H9 (cell line): ENCODE data around the gene CORO7. TPM values are rescaled to one million over a fixed set of nuclear protein-coding genes. Genes with fewer than 3 reads are reported as not detected.

Experiments used
- DNase-seq: peaks from one replicate; pipeline ENCODE4 v3.0.0-alpha.2; 2017
- H2AFZ ChIP-seq: one replicate; pipeline ENCODE4 v1.6.1; 2013; ENCODE audit warnings: mild to moderate bottlenecking, low read length, control low read depth, moderate library complexity
- H2AK5ac ChIP-seq: 2 replicates; pipeline ENCODE4 v1.6.1; 2013; ENCODE audit warnings: low read length, control low read depth, mixed read lengths; ENCODE audit not compliant: insufficient read length
- H2BK120ac ChIP-seq: one replicate; pipeline ENCODE4 v1.6.1; 2013; ENCODE audit warnings: low read depth, mild to moderate bottlenecking, low read length, control low read depth, inconsistent platforms; ENCODE audit not compliant: poor library complexity, severe bottlenecking
- H2BK12ac ChIP-seq: 2 replicates; pipeline ENCODE4 v1.6.1; 2013; ENCODE audit warnings: low read length, control low read depth, mixed read lengths, low read depth; ENCODE audit not compliant: insufficient read length
- H2BK15ac ChIP-seq: 2 replicates; pipeline ENCODE4 v1.6.1; 2013; ENCODE audit warnings: low read depth, low read length, control low read depth
- H2BK20ac ChIP-seq: one replicate; pipeline ENCODE4 v1.6.1; 2013; ENCODE audit warnings: low read depth, mild to moderate bottlenecking, low read length, control low read depth, inconsistent platforms; ENCODE audit not compliant: poor library complexity, severe bottlenecking
- H2BK5ac ChIP-seq: 2 replicates; pipeline ENCODE4 v1.6.1; 2013; ENCODE audit warnings: low read length, control low read depth, mixed read lengths; ENCODE audit not compliant: insufficient read length
- H3K14ac ChIP-seq: 2 replicates; pipeline ENCODE4 v1.6.1; 2013; ENCODE audit warnings: low read length, control low read depth; ENCODE audit not compliant: insufficient read depth
- H3K18ac ChIP-seq: 2 replicates; pipeline ENCODE4 v1.6.1; 2013; ENCODE audit warnings: low read depth, mild to moderate bottlenecking, mixed read lengths, low read length, control low read depth; ENCODE audit not compliant: insufficient read length
- H3K23ac ChIP-seq: 2 replicates; pipeline ENCODE4 v1.6.1; 2013; ENCODE audit warnings: low read length, control low read depth, mixed read lengths, low read depth; ENCODE audit not compliant: insufficient read length
- H3K23me2 ChIP-seq: 2 replicates; pipeline ENCODE4 v1.6.1; 2013; ENCODE audit warnings: low read depth, mild to moderate bottlenecking, mixed read lengths, low read length, control low read depth; ENCODE audit not compliant: insufficient read length, poor library complexity, severe bottlenecking
- H3K27ac ChIP-seq: 2 replicates; pipeline ENCODE4 v1.5.1; 2013; ENCODE audit warnings: low read length, control low read depth, mixed read lengths, low read depth; ENCODE audit not compliant: insufficient read length
- H3K27me3 ChIP-seq: 2 replicates; pipeline ENCODE4 v1.6.1; 2013; ENCODE audit warnings: low read length, control low read depth, inconsistent platforms; ENCODE audit not compliant: insufficient read depth
- H3K4ac ChIP-seq: 2 replicates; pipeline ENCODE4 v1.6.1; 2013; ENCODE audit warnings: low read depth, mild to moderate bottlenecking, control low read depth, inconsistent platforms, low read length, moderate library complexity
- H3K4me1 ChIP-seq: 2 replicates; pipeline ENCODE4 v1.6.1; 2013; ENCODE audit warnings: low read length, control low read depth, inconsistent platforms; ENCODE audit not compliant: insufficient read depth
- H3K4me2 ChIP-seq: 2 replicates; pipeline ENCODE4 v1.6.1; 2013; ENCODE audit warnings: low read length, control low read depth, mixed read lengths; ENCODE audit not compliant: insufficient read length, insufficient read depth
- H3K56ac ChIP-seq: 2 replicates; pipeline ENCODE4 v1.6.1; 2013; ENCODE audit warnings: low read depth, mild to moderate bottlenecking, mixed read lengths, low read length, control low read depth; ENCODE audit not compliant: insufficient read length
- H3K79me1 ChIP-seq: 2 replicates; pipeline ENCODE4 v1.6.1; 2013; ENCODE audit warnings: low read depth, mild to moderate bottlenecking, moderate library complexity, low read length, control low read depth, inconsistent platforms; ENCODE audit not compliant: insufficient read depth, poor library complexity, severe bottlenecking
- H3K79me2 ChIP-seq: 2 replicates; pipeline ENCODE4 v1.6.1; 2013; ENCODE audit warnings: low read length, control low read depth, inconsistent platforms; ENCODE audit not compliant: insufficient read depth
- H3K9ac ChIP-seq: 2 replicates; pipeline ENCODE4 v1.6.1; 2013; ENCODE audit warnings: low read length, control low read depth, mixed read lengths; ENCODE audit not compliant: insufficient read length; ENCODE audit errors: extremely low read depth
- H3K9me3 ChIP-seq: one replicate; pipeline ENCODE4 v1.6.1; 2013; ENCODE audit warnings: low read depth, low read length, inconsistent platforms; ENCODE audit not compliant: control insufficient read depth
- H3T11ph ChIP-seq: one replicate; pipeline ENCODE4 v1.6.1; 2013; ENCODE audit warnings: mild to moderate bottlenecking, low read length, control low read depth, inconsistent platforms
- H4K20me1 ChIP-seq: one replicate; pipeline ENCODE4 v1.6.1; 2013; ENCODE audit not compliant: control insufficient read depth, insufficient read length, insufficient read depth
- H4K5ac ChIP-seq: 2 replicates; pipeline ENCODE4 v1.6.1; 2013; ENCODE audit warnings: low read depth, mild to moderate bottlenecking, mixed read lengths, low read length, control low read depth; ENCODE audit not compliant: insufficient read length
- H4K8ac ChIP-seq: replicated peaks from 2 replicates; pipeline ENCODE4 v1.6.1; 2013; ENCODE audit warnings: low read length, control low read depth, mixed read lengths, low read depth; ENCODE audit not compliant: insufficient read length
- H4K91ac ChIP-seq: 2 replicates; pipeline ENCODE4 v1.6.1; 2013; ENCODE audit warnings: low read depth, mild to moderate bottlenecking, moderate library complexity, mixed read lengths, low read length, control low read depth; ENCODE audit not compliant: insufficient read length
- H3K27ac Mint-ChIP-seq, 3 experiments: 2 replicates in 2 of 3; 3 replicates in 1 of 3; pipeline ENCODE4 v1.8.0; 2020 to 2021; ENCODE audit warnings: mixed read lengths in 3 of 3, mild to moderate bottlenecking in 1 of 3, moderate library complexity in 1 of 3
- H3K27me3 Mint-ChIP-seq: 2 replicates; pipeline ENCODE4 v1.8.0; 2021; ENCODE audit warnings: low read depth, mild to moderate bottlenecking, moderate library complexity, mixed read lengths
- H3K36me3 Mint-ChIP-seq, 3 experiments: 2 replicates in 2 of 3; 3 replicates in 1 of 3; pipeline ENCODE4 v1.8.0; 2020 to 2021; ENCODE audit warnings: low read depth in 3 of 3, mixed read lengths in 3 of 3; ENCODE audit not compliant: insufficient read depth in 1 of 3
- H3K4me1 Mint-ChIP-seq, 2 experiments: 2 replicates each; pipeline ENCODE4 v1.8.0; 2020; ENCODE audit warnings: mixed read lengths in 2 of 2
- H3K4me3 Mint-ChIP-seq, 2 experiments: 2 replicates in 1 of 2; 3 replicates in 1 of 2; pipeline ENCODE4 v1.8.0; 2020 to 2021; ENCODE audit warnings: mild to moderate bottlenecking in 2 of 2, mixed read lengths in 2 of 2, moderate library complexity in 1 of 2
- H3K9me3 Mint-ChIP-seq, 2 experiments: 2 replicates in 1 of 2; 3 replicates in 1 of 2; pipeline ENCODE4 v1.8.0; 2020; ENCODE audit warnings: mild to moderate bottlenecking in 2 of 2, mixed read lengths in 2 of 2, moderate library complexity in 1 of 2
- CTCF ChIP-seq: fragments of 200-600 bp; sonication (generic); conservative IDR thresholded peaks from 3 replicates; pipeline ENCODE4 v1.8.0; 2021; ENCODE audit warnings: antibody characterized with exemption, mild to moderate bottlenecking
- WGBS: extraction: QIAGEN DNeasy Blood & Tissue Kit; methylation state at CpG from one replicate; pipeline ENCODE4 v1.1.7; 2013; ENCODE audit warnings: missing lambda C conversion rate, low lambda C conversion rate, mixed read lengths; ENCODE audit not compliant: insufficient read length; ENCODE audit errors: extremely low coverage; 5-methylcytosine and 5-hydroxymethylcytosine counted together
- total RNA-seq: library from RNA; stranded (reverse); gene quantifications from 2 replicates; pipeline ENCODE4 v1.2.1, GENCODE V29; 2021

CORO7 gene
- total RNA-seq, 1 experiment from 2014 or later: 38.4 TPM

- Histone ChIP-seq H3K18ac (no peak overlapping the region), H2BK12ac (no peak overlapping the region), H3K9me3 (no peaks in the 10 kb centered on the region), H2BK15ac (no peak overlapping the region), H3K23ac (no peak overlapping the region), H2BK20ac (no peak overlapping the region), H2AFZ (no peak overlapping the region), H4K91ac (no peak overlapping the region), H3K27me3 (no peaks in the 10 kb centered on the region), H2BK5ac (no peak overlapping the region), H3K79me1 (no peaks in the 10 kb centered on the region), H4K20me1 (no peaks in the 10 kb centered on the region), H3T11ph (no peak overlapping the region), H3K79me2 (no peaks in the 10 kb centered on the region), H3K56ac (no peak overlapping the region), H3K14ac (no peak overlapping the region; the same call in 1 of the 2 replicates), H3K4ac (no peak overlapping the region), H3K4me1 (no peaks in the 10 kb centered on the region), H4K5ac (no peak overlapping the region), H3K9ac (no peak overlapping the region), H2AK5ac (no peak overlapping the region), H3K4me2 (no peak overlapping the region), H3K23me2 (peaks cover 4% of the 10 kb centered on the region), H4K8ac (no peak overlapping the region), H3K27ac (no peak overlapping the region), H2BK120ac (no peak overlapping the region)
- H3K9me3 Mint-ChIP-seq: no peaks in the 10 kb centered on the region; a peak in 1 of 5 replicates
- H3K27ac Mint-ChIP-seq: no peak overlapping the region
- no CpG with 5 or more reads among the region's 19 CpGs for WGBS
- TF ChIP-seq CTCF: no peak
- no peak overlapping the region for H3K4me3 Mint-ChIP-seq
- H3K4me1 Mint-ChIP-seq: 0 out of 4 replicates have a peak, but pooled peaks cover 0 to 3% of the 10 kb centered on the region in 2 experiments
- DNase-seq: no peak
- H3K27me3 Mint-ChIP-seq: no peaks in the 10 kb centered on the region
- H3K36me3 Mint-ChIP-seq: peaks cover 2 to 4% (median 2%) of the 10 kb centered on the region in 3 experiments; a peak in 2 of 7 replicates
Measured at GRCh38 chr16:4362476-4363135, 53.8 kb downstream of the CORO7 start.
